CD8-positive, alpha-beta memory T cell (primary cell): ENCODE measurements around the gene RNPEP. TPM values are rescaled to one million over a fixed set of nuclear protein-coding genes. Genes with fewer than 3 reads are reported as not detected.

Experiments used
- CTCF ChIA-PET: fragments of 350-600 bp; sonication (Branson Sonifier 250); formaldehyde crosslinking; loops from one replicate; lab custom pipeline; 2021; ENCODE audit warnings: antibody characterized with exemption; lab: Charles Lee
- POLR2A ChIA-PET: fragments of 350-600 bp; sonication (Branson Sonifier 250); formaldehyde crosslinking; loops from one replicate; lab custom pipeline; 2021; ENCODE audit warnings: antibody characterized with exemption; lab: Charles Lee
- DNase-seq, 5 donors: peaks; one replicate each; pipeline versions ENCODE4 v3.0.0 to v3.0.0-alpha.2; 2020 to 2022; ENCODE audit warnings: mixed read lengths in 1 of 5
- H3K27ac ChIP-seq: one replicate; pipeline ENCODE4 v1.7.0; 2013; ENCODE audit warnings: low read depth, mild to moderate bottlenecking, low read length, moderate library complexity
- H3K27me3 ChIP-seq: 2 replicates; pipeline ENCODE4 v1.7.0; 2013; ENCODE audit warnings: low read length, mild to moderate bottlenecking; ENCODE audit not compliant: insufficient read depth, poor library complexity, severe bottlenecking
- H3K36me3 ChIP-seq: 2 replicates; pipeline ENCODE4 v1.7.0; 2013; ENCODE audit warnings: mild to moderate bottlenecking, low read length, moderate library complexity; ENCODE audit not compliant: insufficient read depth
- H3K4me1 ChIP-seq: 2 replicates; pipeline ENCODE4 v1.7.0; 2013; ENCODE audit warnings: mild to moderate bottlenecking, low read length, moderate library complexity; ENCODE audit not compliant: insufficient read depth
- H3K4me3 ChIP-seq: 2 replicates; pipeline ENCODE4 v1.7.0; 2013; ENCODE audit warnings: mild to moderate bottlenecking, low read length
- H3K9me3 ChIP-seq: 2 replicates; pipeline ENCODE4 v1.7.0; 2013; ENCODE audit warnings: mild to moderate bottlenecking, low read length
- H3K27ac Mint-ChIP-seq, 8 donors: one replicate each; pipeline ENCODE4 v1.8.0; 2020 to 2021; ENCODE audit warnings: mixed read lengths in 8 of 8, mild to moderate bottlenecking in 6 of 8, inconsistent platforms in 3 of 8, moderate library complexity in 3 of 8
- H3K27me3 Mint-ChIP-seq, 2 donors: one replicate each; pipeline ENCODE4 v1.8.0; 2020 to 2021; ENCODE audit warnings: mixed read lengths in 2 of 2, mild to moderate bottlenecking in 1 of 2, moderate library complexity in 1 of 2
- H3K36me3 Mint-ChIP-seq, 3 donors: one replicate each; pipeline ENCODE4 v1.8.0; 2020 to 2021; ENCODE audit warnings: mixed read lengths in 3 of 3, inconsistent platforms in 1 of 3, mild to moderate bottlenecking in 1 of 3
- H3K4me1 Mint-ChIP-seq, 3 donors: one replicate each; pipeline ENCODE4 v1.8.0; 2020 to 2021; ENCODE audit warnings: mixed read lengths in 3 of 3, inconsistent platforms in 1 of 3, mild to moderate bottlenecking in 1 of 3
- H3K4me3 Mint-ChIP-seq, 7 donors: one replicate each; pipeline ENCODE4 v1.8.0; 2020 to 2021; ENCODE audit warnings: mixed read lengths in 7 of 7, mild to moderate bottlenecking in 6 of 7, moderate library complexity in 4 of 7, inconsistent platforms in 2 of 7
- H3K9me3 Mint-ChIP-seq, 5 donors: one replicate each; pipeline ENCODE4 v1.8.0; 2020 to 2022; ENCODE audit warnings: mixed read lengths in 5 of 5, mild to moderate bottlenecking in 3 of 5, moderate library complexity in 2 of 5, inconsistent platforms in 1 of 5
- polyA plus RNA-seq: library from polyadenylated mRNA; unstranded; fragments of 300-500 nt; fragmentation: Illumina TruSeq; gene quantifications from one replicate; pipeline ENCODE4 v1.2.3, GENCODE V29; 2021
- total RNA-seq, 2 experiments: library from RNA; stranded (reverse); gene quantifications; one replicate each; pipeline ENCODE4 v1.2.3, GENCODE V29; 2021

Gene RNPEP
- total and polyA plus RNA-seq, 3 experiments from 2014 or later, result 30.5 to 36.3 (median 33.2) TPM

DNA sequence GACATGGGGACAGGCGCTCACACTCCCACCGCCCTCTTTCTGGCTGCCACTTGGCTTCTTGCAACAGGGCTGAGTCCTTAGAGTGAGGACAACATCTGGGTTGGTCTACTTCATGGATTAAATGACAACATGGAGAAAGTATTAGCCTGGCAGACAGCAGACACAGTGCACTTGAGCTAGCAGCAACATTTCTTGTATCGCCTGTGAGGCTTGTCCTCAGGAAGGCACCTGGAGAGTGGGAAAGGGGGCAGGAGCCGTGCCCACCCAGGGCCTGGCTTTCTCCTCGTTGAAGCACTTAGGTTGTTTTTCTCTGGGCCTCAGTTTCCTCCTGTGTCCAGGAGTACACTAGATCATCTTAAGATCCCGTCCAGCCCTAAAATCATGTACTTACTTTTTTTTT is 31.6 kb downstream of the RNPEP start:
- H3K27ac Mint-ChIP-seq, result peak overlapping the region in 1 of 8 donors; percentile 6
- Histone ChIP-seq H3K27me3 (no peaks in the 10 kb centered on the region), H3K4me1 (no peaks in the 10 kb centered on the region), H3K27ac (no peak overlapping the region), H3K4me3 (no peak overlapping the region), H3K9me3 (no peaks in the 10 kb centered on the region), H3K36me3 (no peaks in the 10 kb centered on the region)
- peaks cover 0 to 2% (median 0%) of the 10 kb centered on the region in 3 donors for H3K4me1 Mint-ChIP-seq
- no peak for DNase-seq
- POLR2A ChIA-PET, result no interaction called here
- CTCF ChIA-PET, result no interaction called here
- H3K36me3 Mint-ChIP-seq, result peaks cover 0 to 3% (median 2%) of the 10 kb centered on the region in 3 donors
- no peak overlapping the region for H3K4me3 Mint-ChIP-seq
- peaks cover 2 to 11% of the 10 kb centered on the region in 2 donors for H3K27me3 Mint-ChIP-seq
- no peaks in the 10 kb centered on the region for H3K9me3 Mint-ChIP-seq

DNA sequence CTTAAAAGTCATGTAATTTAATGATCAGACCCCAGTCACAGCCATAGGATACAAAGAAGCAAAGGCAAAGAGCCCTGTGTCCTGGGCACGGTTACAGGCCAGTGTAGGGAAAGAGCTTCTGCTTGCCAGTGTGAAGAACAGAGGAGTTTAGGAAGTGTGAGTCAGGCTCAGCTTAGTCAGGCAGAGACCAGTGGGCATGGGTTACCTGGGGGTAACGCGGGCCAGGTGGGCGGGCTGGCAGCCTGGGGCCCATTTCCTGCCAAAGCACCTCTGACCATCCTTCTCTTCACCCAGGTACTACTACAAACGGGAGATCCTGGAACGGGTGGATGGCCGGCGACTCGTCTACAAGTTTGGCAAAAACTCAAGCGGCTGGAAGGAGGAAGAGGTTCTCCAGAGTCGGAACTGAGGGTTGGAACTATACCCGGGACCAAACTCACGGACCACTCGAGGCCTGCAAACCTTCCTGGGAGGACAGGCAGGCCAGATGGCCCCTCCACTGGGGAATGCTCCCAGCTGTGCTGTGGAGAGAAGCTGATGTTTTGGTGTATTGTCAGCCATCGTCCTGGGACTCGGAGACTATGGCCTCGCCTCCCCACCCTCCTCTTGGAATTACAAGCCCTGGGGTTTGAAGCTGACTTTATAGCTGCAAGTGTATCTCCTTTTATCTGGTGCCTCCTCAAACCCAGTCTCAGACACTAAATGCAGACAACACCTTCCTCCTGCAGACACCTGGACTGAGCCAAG is 32.6 kb downstream of the RNPEP start:
- Mint-ChIP-seq H3K27me3 (peaks cover 2 to 12% of the 10 kb centered on the region in 2 donors), H3K4me1 (no peaks in the 10 kb centered on the region), H3K27ac (peak overlapping the region in 1 of 8 donors; percentile 36), H3K9me3 (no peaks in the 10 kb centered on the region), H3K36me3 (peaks cover 0 to 3% (median 2%) of the 10 kb centered on the region in 3 donors), H3K4me3 (no peak overlapping the region)
- DNase-seq, result no peak
- ChIA-PET CTCF (no interaction called here), POLR2A (no interaction called here)
- Histone ChIP-seq H3K4me1 (no peaks in the 10 kb centered on the region), H3K27me3 (no peaks in the 10 kb centered on the region), H3K9me3 (no peaks in the 10 kb centered on the region), H3K4me3 (no peak overlapping the region), H3K27ac (peak overlapping the region; percentile 16), H3K36me3 (no peaks in the 10 kb centered on the region)

DNA sequence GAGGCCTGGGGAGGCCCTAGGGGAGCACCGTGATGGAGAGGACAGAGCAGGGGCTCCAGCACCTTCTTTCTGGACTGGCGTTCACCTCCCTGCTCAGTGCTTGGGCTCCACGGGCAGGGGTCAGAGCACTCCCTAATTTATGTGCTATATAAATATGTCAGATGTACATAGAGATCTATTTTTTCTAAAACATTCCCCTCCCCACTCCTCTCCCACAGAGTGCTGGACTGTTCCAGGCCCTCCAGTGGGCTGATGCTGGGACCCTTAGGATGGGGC is 33.2 kb downstream of the RNPEP start:
- Histone ChIP-seq H3K36me3 (no peaks in the 10 kb centered on the region), H3K27ac (peak overlapping the region; percentile 16), H3K4me1 (no peaks in the 10 kb centered on the region), H3K4me3 (no peak overlapping the region), H3K9me3 (no peaks in the 10 kb centered on the region), H3K27me3 (no peaks in the 10 kb centered on the region)
- peak overlapping the region in 1 of 8 donors; percentile 36 for H3K27ac Mint-ChIP-seq
- H3K36me3 Mint-ChIP-seq, result peaks cover 0 to 3% (median 2%) of the 10 kb centered on the region in 3 donors
- no peaks in the 10 kb centered on the region for H3K4me1 Mint-ChIP-seq
- ChIA-PET POLR2A (no interaction called here), CTCF (no interaction called here)
- no peak for DNase-seq
- no peaks in the 10 kb centered on the region for H3K9me3 Mint-ChIP-seq
- no peak overlapping the region for H3K4me3 Mint-ChIP-seq
- H3K27me3 Mint-ChIP-seq, result peaks cover 2 to 12% of the 10 kb centered on the region in 2 donors

DNA sequence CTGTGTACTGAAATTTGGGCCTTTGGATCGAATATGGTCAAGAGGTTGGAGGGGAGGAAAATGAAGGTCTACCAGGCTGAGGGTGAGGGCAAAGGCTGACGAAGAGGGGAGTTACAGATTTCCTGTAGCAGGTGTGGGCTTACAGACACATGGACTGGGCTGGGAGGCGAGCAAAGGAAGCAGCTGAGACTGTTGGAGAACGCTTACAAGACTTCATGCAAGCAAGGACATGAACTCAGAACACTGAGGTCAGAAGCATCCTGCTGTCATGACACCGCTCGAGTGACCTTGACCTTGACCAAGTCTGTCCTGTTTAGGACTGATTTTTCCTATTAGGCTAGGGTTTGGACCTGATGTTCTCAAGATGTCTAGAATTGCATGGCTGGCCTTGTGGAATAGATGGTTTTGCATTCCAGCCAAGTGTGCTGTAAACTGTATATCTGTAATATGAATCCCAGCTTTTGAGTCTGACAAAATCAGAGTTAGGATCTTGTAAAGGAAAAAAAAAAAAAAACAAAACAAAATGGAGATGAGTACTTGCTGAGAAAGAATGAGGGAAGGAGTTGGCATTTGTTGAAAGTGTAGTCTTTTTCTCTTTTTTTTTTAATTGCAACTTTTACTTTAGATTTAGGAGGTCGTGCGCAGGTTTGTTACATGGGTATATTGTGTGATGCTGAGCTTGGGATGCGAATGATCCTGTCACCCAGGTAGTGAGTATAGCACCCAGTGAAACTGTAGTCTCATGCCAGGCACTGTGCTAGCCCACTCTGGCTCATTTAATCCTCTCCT is 33.8 kb downstream of the RNPEP start:
- no peaks in the 10 kb centered on the region for H3K36me3 ChIP-seq
- ChIA-PET POLR2A (no interaction called here), CTCF (no interaction called here)
- Mint-ChIP-seq H3K4me1 (no peaks in the 10 kb centered on the region), H3K4me3 (no peak overlapping the region), H3K27ac (no peak overlapping the region), H3K27me3 (peaks cover 4 to 12% of the 10 kb centered on the region in 2 donors), H3K36me3 (peaks cover 0 to 3% (median 2%) of the 10 kb centered on the region in 3 donors), H3K9me3 (no peaks in the 10 kb centered on the region)
- H3K27me3 ChIP-seq, result no peaks in the 10 kb centered on the region
- no peak overlapping the region for H3K27ac ChIP-seq
- DNase-seq, result no peak
- H3K4me1 ChIP-seq, result no peaks in the 10 kb centered on the region
- H3K4me3 ChIP-seq, result no peak overlapping the region
- H3K9me3 ChIP-seq, result no peaks in the 10 kb centered on the region

DNA sequence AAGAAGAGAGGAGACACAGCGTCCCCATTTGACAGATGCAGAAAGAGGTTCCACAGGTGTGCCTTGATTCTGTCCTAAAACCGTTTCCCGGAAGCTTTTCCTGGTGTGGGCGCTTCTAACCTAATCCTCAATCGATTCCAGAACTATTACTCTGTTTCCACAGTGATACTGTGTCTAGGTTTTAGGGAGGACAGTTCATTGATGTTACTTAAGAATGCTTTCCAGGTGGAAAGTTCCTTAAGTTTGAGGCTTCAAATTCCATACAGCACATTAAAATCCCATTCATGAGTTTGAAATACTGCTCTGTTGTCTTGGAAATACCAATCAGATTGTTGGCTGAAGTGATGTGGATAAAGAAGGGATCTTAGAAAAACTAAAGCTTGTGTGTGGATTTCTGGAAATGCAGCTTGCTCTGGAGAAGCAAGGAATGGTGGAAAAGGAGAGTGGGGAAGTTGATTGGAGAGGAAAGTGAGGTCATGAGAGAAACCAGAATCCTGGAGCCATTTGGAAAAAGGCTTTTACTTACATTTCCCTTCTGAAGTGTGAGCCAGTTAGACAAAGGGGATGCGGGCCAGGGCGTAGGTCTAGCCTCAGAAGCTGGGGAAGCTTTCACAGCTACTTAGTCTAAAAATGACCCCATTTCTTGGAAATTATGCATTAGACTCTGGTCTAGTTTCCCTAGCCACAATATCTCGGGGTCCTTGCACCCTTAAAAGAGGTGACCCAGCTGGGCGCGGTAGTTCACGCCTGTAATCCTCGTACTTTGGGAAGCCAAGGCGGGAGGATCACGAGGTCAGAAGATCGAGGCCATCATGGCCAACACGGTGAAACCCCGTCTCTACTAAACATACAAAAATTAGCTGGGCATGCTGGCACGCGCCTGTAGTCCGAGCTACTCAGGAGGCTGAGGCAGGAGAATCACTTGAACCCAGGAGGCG is 34.6 kb downstream of the RNPEP start:
- Histone ChIP-seq H3K4me3 (no peak overlapping the region), H3K9me3 (no peaks in the 10 kb centered on the region), H3K27ac (peak overlapping the region; percentile 24), H3K36me3 (no peaks in the 10 kb centered on the region), H3K27me3 (no peaks in the 10 kb centered on the region), H3K4me1 (no peaks in the 10 kb centered on the region)
- Mint-ChIP-seq H3K27me3 (peaks cover 5 to 15% of the 10 kb centered on the region in 2 donors), H3K27ac (no peak overlapping the region), H3K36me3 (peaks cover 0 to 3% (median 2%) of the 10 kb centered on the region in 3 donors), H3K4me1 (no peaks in the 10 kb centered on the region), H3K4me3 (no peak overlapping the region), H3K9me3 (no peaks in the 10 kb centered on the region)
- ChIA-PET POLR2A (no interaction called here), CTCF (no interaction called here)
- DNase-seq, result no peak

DNA sequence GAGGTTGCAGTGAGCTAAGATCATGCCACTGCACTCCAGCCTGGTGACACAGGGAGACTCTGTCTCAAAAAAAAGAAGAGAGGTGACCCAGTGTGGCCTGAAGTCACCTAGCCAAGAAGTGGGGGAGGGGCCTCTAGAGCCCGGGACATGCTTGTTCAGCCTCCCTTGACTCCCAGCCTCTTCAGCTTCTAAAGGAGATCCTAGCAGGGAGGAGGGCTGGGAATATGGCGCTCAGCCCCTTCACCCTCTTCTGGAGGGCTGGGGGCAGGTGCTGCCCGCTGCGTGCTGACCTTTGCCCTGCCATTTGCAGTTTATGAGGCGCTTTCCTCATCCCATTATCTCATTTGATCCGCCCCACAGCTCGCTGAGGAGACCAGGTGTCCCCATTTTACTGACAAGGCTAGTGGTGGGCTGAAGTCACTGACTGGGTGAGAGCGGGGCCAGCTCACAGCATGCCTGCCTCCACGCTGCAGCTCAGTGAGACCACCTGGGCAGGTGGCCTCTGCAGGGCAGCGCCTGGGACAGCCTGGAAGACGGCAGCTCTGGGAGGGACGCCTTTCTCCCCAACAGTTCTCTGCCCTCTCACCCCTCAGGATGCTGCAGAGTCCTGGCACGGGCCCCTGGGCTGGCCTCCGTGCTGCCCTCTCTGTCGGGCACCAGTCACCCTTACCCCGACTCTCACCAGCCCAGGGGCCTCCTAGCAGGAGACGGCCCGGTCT is 35.5 kb downstream of the RNPEP start:
- Histone ChIP-seq H3K4me1 (no peaks in the 10 kb centered on the region), H3K36me3 (no peaks in the 10 kb centered on the region), H3K4me3 (no peak overlapping the region), H3K27me3 (no peaks in the 10 kb centered on the region), H3K27ac (peak overlapping the region; percentile 24), H3K9me3 (no peaks in the 10 kb centered on the region)
- Mint-ChIP-seq H3K36me3 (peaks cover 0 to 3% (median 2%) of the 10 kb centered on the region in 3 donors), H3K4me1 (no peaks in the 10 kb centered on the region), H3K9me3 (no peaks in the 10 kb centered on the region), H3K27me3 (peaks cover 5 to 18% of the 10 kb centered on the region in 2 donors), H3K27ac (no peak overlapping the region), H3K4me3 (no peak overlapping the region)
- POLR2A ChIA-PET, result no interaction called here
- no peak for DNase-seq
- CTCF ChIA-PET, result no interaction called here

DNA sequence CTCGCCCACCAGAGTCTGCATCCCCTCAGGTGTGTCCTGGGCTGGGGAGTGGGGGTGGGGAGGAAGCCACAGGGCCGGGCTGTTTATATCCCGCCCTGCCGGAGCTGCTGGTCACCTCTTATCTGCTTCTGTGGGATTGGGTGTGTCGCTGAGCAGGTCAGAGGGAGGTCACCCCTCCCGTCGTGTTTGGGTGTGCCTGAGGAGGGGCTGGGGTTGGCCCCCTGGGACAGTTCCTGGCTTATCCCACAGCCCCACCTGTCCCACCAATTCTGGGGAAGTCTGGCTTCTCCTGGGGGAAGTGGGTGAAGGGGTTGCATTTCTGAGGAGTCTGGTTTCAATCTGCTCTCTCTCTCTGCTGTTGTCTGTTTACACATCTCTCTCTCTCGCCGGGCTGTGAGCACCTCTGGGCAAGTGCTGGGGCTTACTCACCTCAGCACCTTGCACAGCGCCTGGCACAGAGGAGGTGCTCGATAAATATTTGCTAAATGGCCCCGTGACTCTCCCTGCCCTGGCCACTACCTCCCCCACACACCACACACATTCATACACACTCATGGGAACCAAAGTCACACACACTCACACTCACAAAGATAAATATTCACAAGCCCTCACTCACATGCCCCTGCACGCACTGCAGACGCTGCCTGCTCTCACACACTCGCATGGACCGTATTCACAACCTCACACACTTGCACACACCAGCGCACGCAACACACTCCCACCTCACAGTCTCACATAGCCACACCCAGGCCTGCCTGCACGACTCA is 36.2 kb downstream of the RNPEP start:
- peaks cover 5 to 24% of the 10 kb centered on the region in 2 donors for H3K27me3 Mint-ChIP-seq
- peaks cover 0 to 3% (median 2%) of the 10 kb centered on the region in 3 donors for H3K36me3 Mint-ChIP-seq
- ChIA-PET CTCF (no interaction called here), POLR2A (no interaction called here)
- H3K27ac ChIP-seq, result peak overlapping the region; percentile 39
- no peaks in the 10 kb centered on the region for H3K9me3 Mint-ChIP-seq
- H3K36me3 ChIP-seq, result no peaks in the 10 kb centered on the region
- DNase-seq, result no peak
- no peak overlapping the region for H3K4me3 Mint-ChIP-seq
- H3K9me3 ChIP-seq, result no peaks in the 10 kb centered on the region
- H3K27me3 ChIP-seq, result no peaks in the 10 kb centered on the region
- no peaks in the 10 kb centered on the region for H3K4me1 Mint-ChIP-seq
- H3K4me3 ChIP-seq, result no peak overlapping the region
- peak overlapping the region in 2 of 8 donors; percentile 7 to 80 for H3K27ac Mint-ChIP-seq
- H3K4me1 ChIP-seq, result no peaks in the 10 kb centered on the region
